ENCODE results near the gene LCP2. TPM values are rescaled to one million over a fixed set of nuclear protein-coding genes. Genes with fewer than 3 reads are reported as not detected.

Gene LCP2
- total and polyA plus RNA-seq, 12 donors = 2.7 to 35.1 (median 4.6) TPM

GRCh38 chr5:170268884-170269283, 28.7 kb downstream of the LCP2 start:
- ATAC-seq (peak; percentile 25 to 65 (median 58)), DNase-seq (peak in 1 of 2 donors; percentile 20)
- WGBS, 2 donors = 78 to 79% methylated on average over 3 of the region's 3 CpGs
- no peaks in the 10 kb centered on the region for H3K9me3 ChIP-seq
- peak overlapping the region in 4 of 10 donors; percentile 15 to 88 (median 36) for H3K27ac ChIP-seq
- H3K27me3 ChIP-seq = peaks cover 0 to 16% (median 0%) of the 10 kb centered on the region in 7 donors
- H3K36me3 ChIP-seq = peaks cover 0 to 93% (median 0%) of the 10 kb centered on the region in 9 donors
- peaks cover 0 to 94% (median 13%) of the 10 kb centered on the region in 9 donors for H3K4me1 ChIP-seq
- peak overlapping the region in 1 of 10 donors; percentile 17 for H3K4me3 ChIP-seq
- intact Hi-C loops (cut with DNase I) = loop anchor here in 8 of 10 donors (2.0 to 10.0 kb wide), 7 partner anchors 42 to 153 kb away; no protein-coding TSS in a partner anchor
- TF ChIP-seq, protein P1, sequence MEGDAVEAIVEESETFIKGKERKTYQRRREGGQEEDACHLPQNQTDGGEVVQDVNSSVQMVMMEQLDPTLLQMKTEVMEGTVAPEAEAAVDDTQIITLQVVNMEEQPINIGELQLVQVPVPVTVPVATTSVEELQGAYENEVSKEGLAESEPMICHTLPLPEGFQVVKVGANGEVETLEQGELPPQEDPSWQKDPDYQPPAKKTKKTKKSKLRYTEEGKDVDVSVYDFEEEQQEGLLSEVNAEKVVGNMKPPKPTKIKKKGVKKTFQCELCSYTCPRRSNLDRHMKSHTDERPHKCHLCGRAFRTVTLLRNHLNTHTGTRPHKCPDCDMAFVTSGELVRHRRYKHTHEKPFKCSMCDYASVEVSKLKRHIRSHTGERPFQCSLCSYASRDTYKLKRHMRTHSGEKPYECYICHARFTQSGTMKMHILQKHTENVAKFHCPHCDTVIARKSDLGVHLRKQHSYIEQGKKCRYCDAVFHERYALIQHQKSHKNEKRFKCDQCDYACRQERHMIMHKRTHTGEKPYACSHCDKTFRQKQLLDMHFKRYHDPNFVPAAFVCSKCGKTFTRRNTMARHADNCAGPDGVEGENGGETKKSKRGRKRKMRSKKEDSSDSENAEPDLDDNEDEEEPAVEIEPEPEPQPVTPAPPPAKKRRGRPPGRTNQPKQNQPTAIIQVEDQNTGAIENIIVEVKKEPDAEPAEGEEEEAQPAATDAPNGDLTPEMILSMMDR (IDR thresholded peaks at IDR 0.05) = no peak

DNA sequence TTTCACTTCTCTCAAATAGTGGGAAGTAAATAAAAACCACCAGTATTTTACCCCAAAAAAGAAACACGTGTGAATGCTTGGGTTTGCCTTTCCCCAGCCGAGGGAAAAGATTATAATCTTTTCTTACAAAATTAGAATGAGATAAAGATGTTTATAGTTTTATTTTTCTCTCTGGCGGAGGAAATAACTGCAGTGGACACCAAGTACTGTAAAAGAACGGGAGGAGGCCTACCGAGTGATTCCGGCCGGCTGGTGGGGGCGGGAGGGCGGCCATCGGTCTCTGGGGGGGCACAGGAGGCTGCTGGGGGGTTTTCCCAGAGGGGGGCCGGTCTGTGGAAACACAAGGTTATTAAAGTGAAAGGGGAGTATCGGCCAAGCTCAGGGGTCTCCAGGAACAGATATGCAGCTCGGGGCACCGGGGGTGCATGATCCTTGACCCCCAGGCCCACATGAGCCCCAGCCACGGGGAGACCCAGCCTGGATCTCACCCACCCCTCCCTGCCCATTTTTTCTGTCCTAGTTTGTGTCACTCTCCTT, 29.4 kb downstream of the LCP2 start:
- peak in 2 of 8 donors; percentile 15 to 32 for ATAC-seq
- Histone ChIP-seq H3K27me3 (peaks cover 0 to 16% (median 0%) of the 10 kb centered on the region in 7 donors), H3K4me1 (peaks cover 0 to 88% (median 13%) of the 10 kb centered on the region in 9 donors), H3K4me3 (peak overlapping the region in 2 of 10 donors; percentile 17 to 18), H3K27ac (peak overlapping the region in 6 of 10 donors; percentile 8 to 88 (median 38)), H3K36me3 (peaks cover 0 to 93% (median 0%) of the 10 kb centered on the region in 9 donors), H3K9me3 (no peaks in the 10 kb centered on the region)
- TF ChIP-seq, protein P1 (IDR thresholded peaks at IDR 0.05) = no peak
- intact Hi-C loops (cut with DNase I) = loop anchor here in 8 of 10 donors (2.0 to 10.0 kb wide), 7 partner anchors 41 to 154 kb away; no protein-coding TSS in a partner anchor
- 42 to 48% methylated on average over 15 of the region's 15 CpGs for WGBS, 2 donors
- no peak for DNase-seq

DNA sequence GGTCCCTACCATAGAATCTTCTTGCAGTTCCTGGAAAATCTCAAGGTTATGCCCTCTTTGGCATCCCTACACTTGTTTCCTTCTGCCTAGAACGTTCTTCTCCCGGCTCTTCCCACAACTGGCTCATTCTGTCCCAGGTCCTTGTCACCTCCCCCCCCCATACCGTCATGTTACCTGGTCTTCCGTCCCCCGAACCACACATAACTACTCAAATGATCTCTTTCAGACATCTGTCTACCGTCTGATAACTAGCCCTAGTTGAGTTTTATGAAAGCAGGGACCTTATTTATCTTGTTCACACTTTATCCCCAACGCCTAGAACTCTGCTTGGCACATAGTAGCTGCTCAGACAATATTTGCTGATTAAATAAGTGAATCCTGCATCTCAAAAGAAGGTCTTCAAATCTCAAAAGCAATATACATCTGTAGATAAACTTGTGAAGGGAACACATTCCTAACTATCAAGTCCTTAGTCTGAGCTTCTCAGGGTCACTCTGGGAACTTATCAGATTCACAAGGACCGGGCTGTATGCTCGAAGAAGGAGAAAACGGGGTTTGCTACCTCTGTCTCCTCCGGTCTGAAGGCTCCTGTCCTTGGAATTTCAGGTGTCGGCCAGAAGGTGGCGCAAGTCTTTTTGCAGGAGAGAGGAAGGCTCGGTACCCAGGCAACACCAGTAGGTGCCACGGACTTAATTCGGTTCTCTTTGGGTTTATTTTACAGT, 30.0 kb downstream of the LCP2 start:
- intact Hi-C loops (cut with DNase I) = loop anchor here in 9 of 10 donors (2.0 to 10.0 kb wide), 8 partner anchors 40 to 155 kb away; no protein-coding TSS in a partner anchor
- Histone ChIP-seq H3K4me3 (peak overlapping the region in 2 of 10 donors; percentile 17 to 18), H3K27ac (peak overlapping the region in 3 of 10 donors; percentile 8 to 88 (median 16)), H3K36me3 (peaks cover 0 to 93% (median under 1%) of the 10 kb centered on the region in 9 donors), H3K4me1 (peaks cover 0 to 81% (median 13%) of the 10 kb centered on the region in 9 donors), H3K9me3 (no peaks in the 10 kb centered on the region), H3K27me3 (peaks cover 0 to 16% (median 0%) of the 10 kb centered on the region in 7 donors)
- WGBS, 2 donors = 33 to 35% methylated on average over 16 of the region's 16 CpGs
- TF ChIP-seq, protein P1 (IDR thresholded peaks at IDR 0.05) = peak; percentile 78 to 90 (median 85)
- ATAC-seq (peak; percentile 61 to 81 (median 74)), DNase-seq (peak; percentile 72 to 80)
